Measurements from ENCODE around the gene SH3TC2. TPM values are rescaled to one million over a fixed set of nuclear protein-coding genes. Genes with fewer than 3 reads are reported as not detected.

SH3TC2 gene
- total and polyA plus RNA-seq, 2 donors (not counting 1 experiment from before 2014, with no cell fraction given): not detected

GRCh38 chr5:148978370-148979082 is 84.3 kb downstream of the SH3TC2 start:
- DNase-seq (no peak), ATAC-seq (ENCODE audit: low read depth) (no peak)
- H4K20me1 ChIP-seq (ENCODE audit: control insufficient read depth, insufficient read depth, low read length, poor library complexity, severe bottlenecking): no peaks in the 10 kb centered on the region
- ChIA-PET CTCF (interaction anchor here (0.7 to 2.6 kb wide), 8 partner anchors 9 to 245 kb away, joined by 3 to 17 read pairs (median 4); no protein-coding TSS in a partner anchor), POLR2A (no interaction called here)
- no peaks in the 10 kb centered on the region for H3K36me3 ChIP-seq (replicated peaks in 1 of 2; ENCODE audit: control extremely low read depth in 1 of 2, control insufficient read depth in 1 of 2, extremely low read depth in 1 of 2, insufficient read depth in 2 of 2, low read length in 1 of 2)
- H3K27ac ChIP-seq (ENCODE audit: low read length in 2 of 2): no peak overlapping the region
- no peak overlapping the region for H3K4me2 ChIP-seq (replicated peaks; ENCODE audit: low read depth, low read length, poor library complexity, severe bottlenecking)
- 71% methylated on average over 4 of the region's 7 CpGs for WGBS (ENCODE audit: insufficient coverage)
- Mint-ChIP-seq H3K4me3 (no peak overlapping the region), H3K27ac (no peak overlapping the region), H3K27me3 (peaks cover 34% of the 10 kb centered on the region), H3K4me1 (no peaks in the 10 kb centered on the region), H3K9me3 (ENCODE audit: insufficient read depth) (no peaks in the 10 kb centered on the region)
- H3K79me2 ChIP-seq (ENCODE audit: control insufficient read depth, insufficient read depth, low read length): no peaks in the 10 kb centered on the region
- H3K9me3 ChIP-seq (ENCODE audit: control extremely low read depth in 1 of 3, control insufficient read depth in 2 of 3, insufficient read depth in 1 of 3, low read length in 2 of 3): no peaks in the 10 kb centered on the region
- H3K4me3 ChIP-seq (ENCODE audit: control extremely low read depth in 1 of 5, extremely low read depth in 1 of 5, insufficient read depth in 1 of 5, low read depth in 2 of 5, low read length in 4 of 5): no peak overlapping the region
- H3K4me1 ChIP-seq (ENCODE audit: control insufficient read depth in 2 of 2, insufficient read depth in 2 of 2, low read length in 2 of 2): no peaks in the 10 kb centered on the region
- intact Hi-C loops (cut with micrococcal nuclease): no loop called here
- H3K27me3 ChIP-seq (replicated peaks in 1 of 4; ENCODE audit: control extremely low read depth in 1 of 4, control insufficient read depth in 3 of 4, insufficient read depth in 4 of 4, low read length in 3 of 4): peaks cover 0 to 3% (median 0%) of the 10 kb centered on the region in 4 experiments
- H3K9ac ChIP-seq (ENCODE audit: low read length): no peak overlapping the region
- TF ChIP-seq EZH2 (IDR thresholded peaks at IDR 0.05; ENCODE audit: borderline replicate concordance, insufficient read depth, low read depth, low read length, poor library complexity, severe bottlenecking): no peak
- TF ChIP-seq CTCF (IDR thresholded peaks at IDR 0.05): no peak
- no peak overlapping the region for H2AFZ ChIP-seq (ENCODE audit: insufficient read depth, low read depth, low read length, poor library complexity, severe bottlenecking)

All from B cell (primary cell).